Nephron (organoid): ENCODE data around the gene TMEM167B.

ENCODE experiments used
- H3K27ac Mint-ChIP-seq, 3 experiments: 2 replicates each; pipeline ENCODE4 v1.8.0; 2020; ENCODE audit warnings: mixed read lengths in 3 of 3, mild to moderate bottlenecking in 2 of 3, moderate library complexity in 1 of 3
- H3K27me3 Mint-ChIP-seq: 2 replicates; pipeline ENCODE4 v1.8.0; 2021; ENCODE audit warnings: low read depth, mild to moderate bottlenecking, moderate library complexity, mixed read lengths
- H3K36me3 Mint-ChIP-seq: 2 replicates; pipeline ENCODE4 v1.8.0; 2020; ENCODE audit warnings: low read depth, mixed read lengths
- H3K4me1 Mint-ChIP-seq: 2 replicates; pipeline ENCODE4 v1.8.0; 2020; ENCODE audit warnings: mixed read lengths
- H3K4me3 Mint-ChIP-seq, 3 experiments: 2 replicates each; pipeline ENCODE4 v1.8.0; 2020; ENCODE audit warnings: mild to moderate bottlenecking in 3 of 3, mixed read lengths in 3 of 3, moderate library complexity in 2 of 3
- H3K9me3 Mint-ChIP-seq: 2 replicates; pipeline ENCODE4 v1.8.0; 2020; ENCODE audit warnings: mixed read lengths
- CTCF ChIP-seq, 3 experiments: fragments of 200-600 bp; sonication (generic); IDR thresholded peaks; one replicate each; pipeline ENCODE4 v1.5.0; 2021; ENCODE audit warnings: antibody characterized with exemption in 3 of 3; ENCODE audit not compliant: unreplicated experiment in 3 of 3

The TMEM167B gene

GRCh38 chr1:109116286-109116685, 25.7 kb downstream of the TMEM167B start:
- Mint-ChIP-seq H3K4me1 (peaks cover 11% of the 10 kb centered on the region), H3K9me3 (no peaks in the 10 kb centered on the region), H3K4me3 (no peak overlapping the region), H3K36me3 (no peaks in the 10 kb centered on the region), H3K27me3 (peaks cover 66% of the 10 kb centered on the region), H3K27ac (no peak overlapping the region)
- no peak for TF ChIP-seq CTCF (IDR thresholded peaks at IDR 0.05; ENCODE audit: unreplicated experiment in 3 of 3)

GRCh38 chr1:109118089-109118488, 27.5 kb downstream of the TMEM167B start:
- Mint-ChIP-seq H3K9me3 (no peaks in the 10 kb centered on the region), H3K4me3 (no peak overlapping the region), H3K27me3 (peaks cover 49% of the 10 kb centered on the region), H3K36me3 (no peaks in the 10 kb centered on the region), H3K27ac (no peak overlapping the region), H3K4me1 (peaks cover under 1% of the 10 kb centered on the region)
- no peak for TF ChIP-seq CTCF (IDR thresholded peaks at IDR 0.05; ENCODE audit: unreplicated experiment in 3 of 3)

- Mint-ChIP-seq H3K27ac (no peak overlapping the region), H3K4me3 (no peak overlapping the region), H3K27me3 (peaks cover 29% of the 10 kb centered on the region), H3K4me1 (no peaks in the 10 kb centered on the region), H3K9me3 (no peaks in the 10 kb centered on the region), H3K36me3 (no peaks in the 10 kb centered on the region)
- no peak for TF ChIP-seq CTCF (IDR thresholded peaks at IDR 0.05; ENCODE audit: unreplicated experiment in 3 of 3)
Measured at GRCh38 chr1:109120356-109120755, 29.8 kb downstream of the TMEM167B start.

GRCh38 chr1:109131059-109131458, 40.5 kb downstream of the TMEM167B start:
- Mint-ChIP-seq H3K4me3 (no peak overlapping the region), H3K4me1 (peaks cover 12% of the 10 kb centered on the region), H3K27me3 (no peaks in the 10 kb centered on the region), H3K36me3 (no peaks in the 10 kb centered on the region), H3K27ac (no peak overlapping the region), H3K9me3 (no peaks in the 10 kb centered on the region)
- no peak for TF ChIP-seq CTCF (IDR thresholded peaks at IDR 0.05; ENCODE audit: unreplicated experiment in 3 of 3)

GRCh38 chr1:109131800-109132199, 41.2 kb downstream of the TMEM167B start:
- no peak overlapping the region for H3K4me3 Mint-ChIP-seq
- H3K27ac Mint-ChIP-seq, result no peak overlapping the region
- H3K36me3 Mint-ChIP-seq, result no peaks in the 10 kb centered on the region
- no peaks in the 10 kb centered on the region for H3K9me3 Mint-ChIP-seq
- H3K4me1 Mint-ChIP-seq, result peaks cover 12% of the 10 kb centered on the region
- no peak for TF ChIP-seq CTCF (IDR thresholded peaks at IDR 0.05; ENCODE audit: unreplicated experiment in 3 of 3)
- no peaks in the 10 kb centered on the region for H3K27me3 Mint-ChIP-seq

GRCh38 chr1:109133002-109133706, 42.6 kb downstream of the TMEM167B start:
- H3K36me3 Mint-ChIP-seq, result no peaks in the 10 kb centered on the region
- peak overlapping the region in 2 of 3 experiments; percentile 18 to 46 for H3K27ac Mint-ChIP-seq
- H3K27me3 Mint-ChIP-seq, result no peaks in the 10 kb centered on the region
- no peak for TF ChIP-seq CTCF (IDR thresholded peaks at IDR 0.05; ENCODE audit: unreplicated experiment in 3 of 3)
- no peak overlapping the region for H3K4me3 Mint-ChIP-seq
- H3K9me3 Mint-ChIP-seq, result no peaks in the 10 kb centered on the region
- H3K4me1 Mint-ChIP-seq, result peaks cover 12% of the 10 kb centered on the region
